Gastrocnemius medialis (tissue), 4 donors: ENCODE measurements around the gene CPTP. TPM values are rescaled to one million over a fixed set of nuclear protein-coding genes. Genes with fewer than 3 reads are reported as not detected.

Experiments used
- ATAC-seq, 2 donors: fragments of 150-250 bp; one replicate each; pipeline ENCODE4 v1.9.1; 2016
- DNase-seq, 2 donors: peaks; one replicate each; pipeline ENCODE4 v3.0.0-alpha.2; 2019
- H3K27ac ChIP-seq, 4 donors: fragments of 200-600 bp; sonication (generic); 1 replicate in 1 of 4; 2 replicates in 3 of 4; pipeline ENCODE4 v1.5.1; 2016 to 2018; ENCODE audit warnings: mild to moderate bottlenecking in 2 of 4, moderate library complexity in 1 of 4
- H3K27me3 ChIP-seq, 3 donors: fragments of 200-600 bp; sonication (generic) in 2 of 3; 1 replicate in 1 of 3; 2 replicates in 2 of 3; pipeline versions ENCODE4 v1.5.1 to v1.6.0; 2016 to 2019; ENCODE audit warnings: mild to moderate bottlenecking in 1 of 3, moderate library complexity in 1 of 3
- H3K36me3 ChIP-seq, 2 donors: fragments of 200-600 bp; sonication (generic) in 1 of 2; one replicate each; pipeline ENCODE4 v1.5.1; 2017 to 2018
- H3K4me1 ChIP-seq, 2 donors: fragments of 200-600 bp; sonication (generic) in 1 of 2; one replicate each; pipeline ENCODE4 v1.5.1; 2016 to 2017; ENCODE audit warnings: mild to moderate bottlenecking in 2 of 2
- H3K4me3 ChIP-seq, 4 donors: fragments of 200-600 bp; sonication (generic) in 3 of 4; 1 replicate in 1 of 4; 2 replicates in 3 of 4; pipeline ENCODE4 v1.5.1; 2016 to 2019; ENCODE audit warnings: mild to moderate bottlenecking in 2 of 4
- H3K9me3 ChIP-seq, 3 donors: fragments of 200-600 bp; sonication (generic) in 2 of 3; 1 replicate in 1 of 3; 2 replicates in 2 of 3; pipeline ENCODE4 v1.5.1; 2016 to 2019
- POLR2A ChIP-seq, 2 donors: fragments of 450-650 bp; IDR thresholded peaks; one replicate each; pipeline ENCODE4 v1.6.1; 2017; ENCODE audit warnings: antibody characterized with exemption in 2 of 2, mild to moderate bottlenecking in 2 of 2, moderate library complexity in 2 of 2
- in situ Hi-C, 4 donors: fragments of 200-750 bp; cut with MboI; loops; one replicate each; pipeline versions ENCODE4 v1.15.0 to v1.8.0; 2017; ENCODE audit warnings: low sequenced_read_pairs in 4 of 4
- intact Hi-C: fragments of 100-400 bp; cut with DNase I; formaldehyde crosslinking; loops from one replicate; pipeline ENCODE4 v1.15.1; 2023; ENCODE audit warnings: low total_unique reads
- total RNA-seq, 4 donors: library from RNA; depleted of rRNA; stranded (reverse); fragments of >200 nt; gene quantifications; one replicate each; pipeline versions ENCODE4 v1.1.0 to v1.2.3, GENCODE V29; 2016
- TF ChIP-seq, protein P1 (sequence below), 5 experiments: fragments of 450-650 bp in 3 of 5; fragments of 200-600 bp in 2 of 5; sonication (generic) in 2 of 5; IDR thresholded peaks in 4 of 5; conservative IDR thresholded peaks in 1 of 5; 1 replicate in 4 of 5; 2 replicates in 1 of 5; pipeline ENCODE4 v1.5.1; 2016 to 2019; ENCODE audit warnings: antibody characterized with exemption in 5 of 5, mild to moderate bottlenecking in 3 of 5, moderate library complexity in 3 of 5

Gene CPTP
- total RNA-seq, 4 donors from 2014 or later = 22.7 to 64.9 (median 34.0) TPM

GRCh38 chr1:1308756-1309250, 15.8 kb upstream of the CPTP start:
- peak in 1 of 2 donors; percentile 1 for TF ChIP-seq POLR2A (IDR thresholded peaks at IDR 0.05)
- TF ChIP-seq, protein P1, sequence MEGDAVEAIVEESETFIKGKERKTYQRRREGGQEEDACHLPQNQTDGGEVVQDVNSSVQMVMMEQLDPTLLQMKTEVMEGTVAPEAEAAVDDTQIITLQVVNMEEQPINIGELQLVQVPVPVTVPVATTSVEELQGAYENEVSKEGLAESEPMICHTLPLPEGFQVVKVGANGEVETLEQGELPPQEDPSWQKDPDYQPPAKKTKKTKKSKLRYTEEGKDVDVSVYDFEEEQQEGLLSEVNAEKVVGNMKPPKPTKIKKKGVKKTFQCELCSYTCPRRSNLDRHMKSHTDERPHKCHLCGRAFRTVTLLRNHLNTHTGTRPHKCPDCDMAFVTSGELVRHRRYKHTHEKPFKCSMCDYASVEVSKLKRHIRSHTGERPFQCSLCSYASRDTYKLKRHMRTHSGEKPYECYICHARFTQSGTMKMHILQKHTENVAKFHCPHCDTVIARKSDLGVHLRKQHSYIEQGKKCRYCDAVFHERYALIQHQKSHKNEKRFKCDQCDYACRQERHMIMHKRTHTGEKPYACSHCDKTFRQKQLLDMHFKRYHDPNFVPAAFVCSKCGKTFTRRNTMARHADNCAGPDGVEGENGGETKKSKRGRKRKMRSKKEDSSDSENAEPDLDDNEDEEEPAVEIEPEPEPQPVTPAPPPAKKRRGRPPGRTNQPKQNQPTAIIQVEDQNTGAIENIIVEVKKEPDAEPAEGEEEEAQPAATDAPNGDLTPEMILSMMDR (IDR thresholded peaks at IDR 0.05 in 4 of 5, conservative IDR thresholded peaks at IDR 0.05 in 1 of 5) = no peak
- no peaks in the 10 kb centered on the region for H3K9me3 ChIP-seq
- DNase-seq = no peak
- H3K36me3 ChIP-seq = peaks cover 0 to 25% of the 10 kb centered on the region in 2 donors
- peaks cover 38 to 49% of the 10 kb centered on the region in 2 donors for H3K4me1 ChIP-seq
- in situ Hi-C loops (no loop called here), intact Hi-C loops (loop anchor here (1.0 to 2.0 kb wide), 4 partner anchors 16 to 66 kb away; partner anchors contain the start of genes AURKAIP1, CPTP and INTS11)
- H3K27me3 ChIP-seq = no peaks in the 10 kb centered on the region
- H3K27ac ChIP-seq = peak overlapping the region; percentile 88 to 100 (median 96)
- peak in 1 of 2 donors; percentile 3 for ATAC-seq
- H3K4me3 ChIP-seq = peak overlapping the region; percentile 67 to 92 (median 70)

DNA sequence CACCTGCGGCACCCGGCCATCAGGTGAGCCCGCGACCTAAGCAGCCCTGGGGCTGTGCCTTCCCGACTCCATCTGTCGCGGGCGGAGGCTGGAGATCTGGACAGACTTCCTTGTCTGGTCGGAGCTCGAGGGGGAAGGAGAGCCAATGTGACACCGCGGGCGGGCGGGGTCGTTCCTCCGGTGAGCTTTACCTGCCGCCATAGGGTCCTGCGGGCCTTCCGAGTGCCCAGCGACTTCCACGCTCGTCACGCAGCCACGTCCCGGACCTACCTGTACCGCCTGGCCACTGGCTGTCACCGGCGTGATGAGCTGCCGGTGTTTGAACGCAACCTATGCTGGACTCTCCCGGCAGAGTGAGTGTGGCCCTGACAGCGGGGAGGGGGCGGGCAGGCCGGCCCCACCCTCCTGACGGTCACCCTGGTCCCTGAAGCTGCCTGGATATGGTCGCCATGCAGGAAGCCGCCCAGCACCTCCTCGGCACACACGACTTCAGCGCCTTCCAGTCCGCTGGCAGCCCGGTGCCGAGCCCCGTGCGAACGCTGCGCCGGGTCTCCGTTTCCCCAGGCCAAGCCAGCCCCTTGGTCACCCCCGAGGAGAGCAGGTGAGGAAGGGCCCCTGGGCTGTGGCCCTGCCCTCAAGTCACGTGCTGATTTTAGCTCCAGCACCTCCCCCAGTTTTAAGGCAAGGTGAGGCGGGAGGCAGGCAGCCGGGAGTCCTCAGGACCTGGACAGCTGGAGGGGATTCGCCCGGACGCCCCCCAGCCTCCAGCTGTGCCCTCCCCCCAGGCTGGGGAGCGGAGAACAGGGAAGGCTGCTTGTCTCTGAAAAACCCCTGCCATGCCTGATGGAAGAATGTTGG, 15.1 kb upstream of the CPTP start:
- ATAC-seq (no peak), DNase-seq (no peak)
- no peaks in the 10 kb centered on the region for H3K27me3 ChIP-seq
- no peak for TF ChIP-seq POLR2A (IDR thresholded peaks at IDR 0.05)
- TF ChIP-seq, protein P1 (IDR thresholded peaks at IDR 0.05 in 4 of 5, conservative IDR thresholded peaks at IDR 0.05 in 1 of 5) = no peak
- H3K9me3 ChIP-seq = no peaks in the 10 kb centered on the region
- H3K4me1 ChIP-seq = peaks cover 36 to 42% of the 10 kb centered on the region in 2 donors
- peak overlapping the region; percentile 88 to 100 (median 96) for H3K27ac ChIP-seq
- in situ Hi-C loops = no loop called here
- peak overlapping the region; percentile 67 to 92 (median 70) for H3K4me3 ChIP-seq
- intact Hi-C loops = loop anchor here (2.0 to 10.0 kb wide), 2 partner anchors 15 to 355 kb away; partner anchors contain the start of genes CPTP, INTS11 and NOC2L
- H3K36me3 ChIP-seq = peaks cover 0 to 32% of the 10 kb centered on the region in 2 donors

DNA sequence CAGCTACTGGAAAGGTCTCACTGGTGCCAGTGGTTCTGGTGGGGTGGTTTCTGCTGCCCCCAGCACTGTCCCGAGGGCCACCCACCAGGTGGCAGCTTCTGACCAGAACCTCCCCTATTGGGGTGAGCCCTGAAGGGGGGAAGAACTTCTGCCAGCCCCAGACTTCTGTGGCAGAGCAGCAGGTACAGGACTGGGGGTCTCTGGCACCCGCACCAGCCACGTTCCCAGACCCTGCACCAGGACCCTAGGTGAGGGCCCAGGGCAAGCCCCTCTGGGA, 14.6 kb upstream of the CPTP start:
- H3K4me3 ChIP-seq = no peak overlapping the region
- peaks cover 31 to 36% of the 10 kb centered on the region in 2 donors for H3K4me1 ChIP-seq
- H3K9me3 ChIP-seq = no peaks in the 10 kb centered on the region
- TF ChIP-seq, protein P1 (IDR thresholded peaks at IDR 0.05 in 4 of 5, conservative IDR thresholded peaks at IDR 0.05 in 1 of 5) = no peak
- no peak for TF ChIP-seq POLR2A (IDR thresholded peaks at IDR 0.05)
- H3K27ac ChIP-seq = peak overlapping the region in 2 of 4 donors; percentile 88 to 100
- H3K36me3 ChIP-seq = peaks cover 0 to 38% of the 10 kb centered on the region in 2 donors
- H3K27me3 ChIP-seq = no peaks in the 10 kb centered on the region
- intact Hi-C loops = loop anchor here (10.0 kb wide), 1 partner anchor 355 kb away; the partner anchor contains the start of gene NOC2L
- in situ Hi-C loops = no loop called here
- ATAC-seq = no peak
- DNase-seq = no peak

DNA sequence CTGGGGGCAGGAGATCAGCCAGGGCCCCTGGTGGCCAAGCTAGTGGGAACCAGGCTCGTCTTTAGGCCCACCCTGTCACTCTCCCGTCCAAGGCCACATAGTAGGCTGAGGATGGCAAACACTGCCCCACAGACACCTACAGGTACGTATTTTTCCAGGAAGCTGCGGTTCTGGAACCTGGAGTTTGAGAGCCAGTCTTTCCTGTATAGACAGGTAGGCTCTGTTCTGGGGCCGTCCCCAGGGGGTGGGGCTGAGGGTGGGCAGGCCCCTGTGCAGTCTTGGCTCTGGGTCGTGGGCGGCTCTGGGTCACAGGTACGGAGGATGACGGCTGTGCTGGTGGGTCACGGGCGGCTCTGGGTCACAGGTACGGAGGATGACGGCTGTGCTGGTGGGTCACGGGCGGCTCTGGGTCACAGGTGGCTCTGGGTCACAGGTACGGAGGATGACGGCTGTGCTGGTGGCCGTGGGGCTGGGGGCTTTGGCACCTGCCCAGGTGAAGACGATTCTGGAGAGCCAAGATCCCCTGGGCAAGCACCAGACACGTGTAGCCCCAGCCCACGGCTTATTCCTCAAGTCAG, 14.0 kb upstream of the CPTP start:
- H3K4me1 ChIP-seq = peaks cover 26 to 31% of the 10 kb centered on the region in 2 donors
- H3K27ac ChIP-seq = peak overlapping the region in 2 of 4 donors; percentile 88 to 100
- no peaks in the 10 kb centered on the region for H3K27me3 ChIP-seq
- H3K36me3 ChIP-seq = peaks cover 0 to 40% of the 10 kb centered on the region in 2 donors
- no peak for TF ChIP-seq POLR2A (IDR thresholded peaks at IDR 0.05)
- TF ChIP-seq, protein P1 (IDR thresholded peaks at IDR 0.05 in 4 of 5, conservative IDR thresholded peaks at IDR 0.05 in 1 of 5) = no peak
- in situ Hi-C loops = no loop called here
- no peak overlapping the region for H3K4me3 ChIP-seq
- ATAC-seq (no peak), DNase-seq (no peak)
- H3K9me3 ChIP-seq = no peaks in the 10 kb centered on the region
- intact Hi-C loops = loop anchor here (10.0 kb wide), 1 partner anchor 356 kb away; the partner anchor contains the start of gene NOC2L
